HG03521 (cell line): ENCODE results near the gene FCHO1.

Experiments
- ATAC-seq: cut with Tn5 transposase; IDR thresholded peaks from one replicate; pipeline ENCODE4 v1.9.1; 2021; ENCODE audit warnings: mild to moderate bottlenecking, moderate library complexity; ENCODE audit not compliant: unreplicated experiment

Gene FCHO1

GRCh38 chr19:17821190-17821589, 69.9 kb downstream of the FCHO1 start, which contains the start of gene INSL3:
TSS of gene INSL3 (minus strand) at chr19:17821519. CDS start at chr19:17821506, 13 bp downstream.
- no peak for ATAC-seq

DNA sequence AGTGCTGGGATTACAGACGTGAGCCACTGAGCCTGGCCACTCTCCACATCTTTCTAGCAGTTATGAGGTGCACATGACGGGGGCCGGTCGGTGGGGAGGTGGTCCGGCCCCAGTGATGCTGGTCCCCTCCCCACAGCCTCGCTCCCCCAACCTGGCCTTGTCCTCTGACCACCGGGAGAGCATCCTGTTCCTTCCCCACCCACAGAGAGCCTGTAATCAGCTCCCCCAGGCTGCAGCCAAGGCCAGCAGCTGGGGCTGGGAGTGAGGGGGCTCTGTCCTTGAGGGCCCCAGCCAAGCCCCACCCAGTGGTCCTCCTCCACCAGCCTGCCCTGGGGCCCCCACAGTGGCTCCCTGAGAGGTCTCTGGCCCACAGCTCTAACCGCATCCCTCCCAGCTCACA, 73.1 kb downstream of the FCHO1 start:
- no peak for ATAC-seq

- no peak for ATAC-seq
Measured at GRCh38 chr19:17826508-17827056, 75.3 kb downstream of the FCHO1 start.

DNA sequence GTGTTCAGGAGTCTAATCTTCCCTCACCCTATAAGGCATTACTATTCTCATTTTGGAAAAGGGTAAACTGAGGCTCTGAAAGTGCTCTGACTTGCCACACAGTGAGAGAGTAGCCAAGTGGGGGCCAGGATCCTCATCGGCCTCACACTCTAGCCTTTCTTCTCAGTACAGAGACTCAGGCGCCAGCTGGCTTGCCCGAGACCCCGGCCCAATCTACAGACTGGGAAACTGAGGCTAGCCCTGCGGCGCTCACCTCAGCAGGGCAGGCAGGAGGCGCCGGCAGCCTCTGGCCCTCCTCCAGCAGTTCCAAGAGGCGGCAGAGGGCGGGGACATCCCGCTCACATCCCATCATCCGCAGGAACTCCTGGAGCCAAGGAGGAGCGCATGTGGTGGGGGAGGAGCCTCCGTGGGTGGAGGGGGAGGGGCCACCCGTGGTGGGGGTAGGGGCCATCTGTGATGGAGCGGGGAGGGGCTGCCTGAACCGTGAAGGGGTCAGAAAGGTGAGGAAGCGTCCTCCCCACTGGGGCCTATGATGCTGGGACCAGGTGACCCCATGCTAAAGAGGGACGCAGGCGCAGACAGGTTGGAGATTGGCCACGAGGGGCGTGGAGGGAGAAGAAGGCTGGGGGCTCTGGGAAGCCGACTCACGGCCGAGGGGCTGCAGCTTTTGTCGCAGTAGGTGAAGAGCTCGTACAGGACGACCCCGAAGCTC, 78.7 kb downstream of the FCHO1 start:
- ATAC-seq, result no peak

DNA sequence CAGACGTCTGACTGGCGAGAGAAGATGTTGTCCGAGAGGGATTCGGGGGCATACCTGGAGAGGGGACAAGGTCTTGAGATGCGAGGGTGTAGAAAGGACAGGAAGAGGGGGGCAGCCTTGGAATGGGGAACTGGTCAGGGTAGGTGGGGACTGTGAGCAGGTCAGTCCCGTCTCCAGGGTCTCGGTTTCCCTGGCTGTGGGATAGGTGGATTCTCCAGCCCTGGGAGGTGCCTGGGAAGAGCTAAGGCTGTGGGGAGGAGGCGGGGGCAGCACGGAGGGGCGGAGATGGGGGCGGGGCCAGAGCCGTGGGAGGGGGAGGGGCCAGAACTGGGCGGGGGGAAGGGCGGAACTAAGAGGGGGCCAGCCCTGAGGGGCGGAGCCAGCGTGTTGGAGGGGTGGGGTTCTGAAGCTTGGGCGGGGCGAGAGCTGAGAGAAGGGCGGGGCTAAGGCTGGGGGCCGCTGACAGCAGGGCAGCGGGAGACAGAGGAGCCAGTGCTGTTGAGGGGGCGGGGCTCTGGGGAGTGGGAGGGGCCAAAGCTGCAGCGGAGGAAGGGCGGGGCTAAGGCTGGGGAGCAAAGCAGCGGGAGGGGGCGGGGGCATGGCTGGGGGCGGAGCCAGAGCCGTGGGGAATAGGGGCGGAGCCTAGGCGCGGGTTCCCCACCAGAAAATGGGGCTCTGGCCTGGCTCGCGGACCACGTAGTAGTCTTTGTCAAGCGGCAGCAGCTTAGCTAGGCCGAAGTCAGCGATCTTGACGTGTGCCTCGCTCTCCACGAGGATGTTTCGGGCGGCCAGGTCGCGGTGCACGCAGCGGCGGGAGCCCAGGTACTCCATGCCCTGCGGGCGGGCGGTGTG, 79.5 kb downstream of the FCHO1 start:
- no peak for ATAC-seq

GRCh38 chr19:17831419-17831888, 80.2 kb downstream of the FCHO1 start:
- ATAC-seq, result no peak

DNA sequence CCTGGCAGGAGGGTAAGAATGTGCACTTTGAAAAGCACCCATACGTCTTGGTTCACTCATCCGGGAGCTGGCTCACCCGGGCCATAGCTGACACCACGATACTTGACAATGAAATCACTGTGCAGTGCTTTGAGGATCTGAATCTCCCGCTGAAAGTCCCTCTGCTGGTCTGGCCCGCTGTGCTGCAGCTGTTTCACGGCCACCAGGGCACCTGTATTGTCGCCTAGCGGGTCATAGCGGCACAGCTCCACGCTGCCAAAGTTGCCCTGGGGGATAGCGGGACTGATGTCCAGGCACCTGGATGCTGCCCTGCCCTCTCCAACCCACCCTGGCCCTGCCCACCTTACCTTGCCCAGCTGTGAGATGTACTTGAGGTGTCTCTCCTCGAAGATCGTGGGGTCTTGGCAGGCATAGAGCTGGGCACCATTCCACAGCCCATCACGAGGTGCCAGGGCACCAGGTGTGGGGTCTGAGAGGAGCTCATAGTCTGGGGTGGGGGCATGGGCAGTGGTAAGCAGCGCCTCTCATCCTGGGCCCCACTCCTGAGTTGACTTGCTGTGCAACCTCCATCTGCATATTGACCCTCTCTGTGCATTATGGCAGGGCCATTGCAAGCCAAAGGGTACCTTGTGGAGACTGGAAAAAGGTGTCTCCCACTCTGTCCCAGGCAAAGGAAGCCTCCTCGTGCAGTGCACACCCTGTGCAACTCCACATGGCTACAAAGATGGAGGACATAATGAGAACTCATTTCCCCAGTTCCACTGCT, 81.3 kb downstream of the FCHO1 start:
- no peak for ATAC-seq

GRCh38 chr19:17834350-17835181, 83.3 kb downstream of the FCHO1 start:
- no peak for ATAC-seq

DNA sequence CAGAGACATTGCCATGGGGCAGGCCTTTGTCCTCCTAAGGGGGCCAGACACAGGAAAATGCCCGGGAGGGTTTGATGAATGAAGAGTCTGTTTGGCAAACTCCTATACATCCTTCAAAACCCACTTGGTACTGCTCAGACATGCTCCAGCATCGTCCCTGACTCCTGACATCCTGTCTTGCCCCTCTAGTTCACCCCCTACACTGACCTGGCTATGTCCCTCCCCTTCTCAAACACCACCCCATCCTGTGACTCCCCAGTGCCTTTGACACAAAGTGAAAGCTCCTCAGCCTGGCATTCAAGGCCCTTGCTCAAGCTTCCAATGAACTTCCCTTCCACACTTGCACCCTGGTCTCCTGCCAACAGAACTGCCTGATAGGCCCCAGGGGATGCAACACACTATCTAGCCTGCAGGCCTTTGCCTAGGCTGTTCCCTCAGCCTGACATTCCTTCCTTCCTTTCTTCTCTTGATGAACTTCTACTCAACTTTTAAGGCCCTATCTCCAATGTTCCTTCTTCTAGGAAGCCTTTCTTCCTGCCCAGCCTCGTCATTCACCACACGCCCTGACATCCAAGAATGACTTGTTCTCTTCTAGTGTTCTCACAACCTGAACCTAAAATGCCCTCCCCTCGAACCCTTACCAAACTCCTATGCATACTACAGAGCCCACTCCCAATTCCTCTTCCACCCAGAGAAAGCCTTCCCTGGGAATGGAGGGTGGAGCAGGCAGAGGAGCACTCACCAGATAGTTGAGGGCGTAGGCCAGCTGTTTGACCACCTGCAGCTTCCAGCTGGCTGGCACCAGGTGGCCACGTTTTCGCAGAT, 84.1 kb downstream of the FCHO1 start:
- no peak for ATAC-seq

DNA sequence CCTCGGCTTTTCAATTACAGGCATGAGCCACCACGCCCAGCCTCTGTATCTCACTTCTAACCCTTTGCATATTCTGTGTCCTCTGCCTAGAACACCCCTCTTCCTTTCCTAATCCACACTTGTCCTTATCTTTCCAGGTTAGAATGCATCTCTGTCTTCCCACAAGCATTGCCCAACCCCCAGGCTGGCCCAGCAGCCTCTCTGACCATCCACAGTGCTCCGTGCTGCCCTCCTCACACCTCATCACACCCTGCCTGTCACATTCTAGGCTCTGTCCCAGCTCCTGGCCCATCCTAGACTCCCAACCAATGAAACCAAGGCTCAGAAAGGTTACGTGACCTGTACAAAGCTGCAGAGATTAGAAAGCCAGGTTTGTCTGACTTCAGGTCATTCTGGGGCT, 85.3 kb downstream of the FCHO1 start:
- no peak for ATAC-seq

DNA sequence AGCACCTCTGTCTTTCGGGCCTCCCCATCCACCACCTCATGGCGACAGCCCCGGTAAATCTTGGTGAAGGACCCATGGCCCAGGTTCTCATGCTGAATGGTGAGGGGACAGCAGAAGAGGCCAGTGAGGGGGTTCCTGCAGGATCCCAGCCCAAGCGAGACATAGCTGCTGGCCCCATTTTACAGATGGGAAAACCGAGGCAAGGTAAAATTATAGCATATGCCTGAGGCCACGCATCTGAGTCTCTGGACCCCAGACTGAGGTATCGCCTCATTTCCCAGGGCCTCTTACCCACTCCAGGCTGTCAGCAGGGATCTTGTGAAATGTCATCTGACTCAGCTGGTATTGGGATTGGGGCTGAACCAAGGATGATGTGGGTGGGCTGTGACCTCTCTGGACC, 86.7 kb downstream of the FCHO1 start:
- ATAC-seq, result no peak
